GM18507 (cell line): Measurements from ENCODE around the gene GRM3.

Source experiments
- DNase-seq: peaks from one replicate; pipeline ENCODE4 v3.0.0; 2011; ENCODE audit warnings: low read depth; ENCODE audit not compliant: insufficient read length; ENCODE audit errors: extremely low spot score
- FAIRE-seq: peaks from 2 replicates; lab custom pipeline; 2011; peaks lifted over from hg19 to GRCh38; lab: Jason Lieb, UNC

GRM3 gene

DNA sequence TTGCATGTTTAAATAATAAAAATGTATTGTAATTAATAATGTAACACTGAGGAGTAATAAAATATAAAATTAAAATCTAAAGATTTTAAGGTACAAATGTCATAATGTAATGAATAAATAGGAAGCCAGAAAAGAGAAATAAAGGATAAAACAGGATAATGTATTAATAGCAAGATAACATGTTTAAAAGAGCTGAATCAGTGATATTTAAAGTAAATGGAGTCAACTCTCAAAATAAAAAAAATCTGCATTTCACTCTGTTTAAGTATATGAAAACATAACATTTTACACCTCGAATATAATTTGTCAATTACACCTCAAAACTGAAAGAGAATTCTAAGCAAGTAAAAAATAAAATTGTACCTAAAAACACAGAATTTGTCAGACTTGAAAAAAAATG lies 44.1 kb downstream of the GRM3 start:
- no peak for FAIRE-seq
- DNase-seq, result no peak

GRCh38 chr7:86689363-86689762 lies 45.7 kb downstream of the GRM3 start:
- FAIRE-seq (no peak), DNase-seq (no peak)

GRCh38 chr7:86692755-86693154 lies 49.0 kb downstream of the GRM3 start:
- no peak for DNase-seq
- FAIRE-seq, result no peak

GRCh38 chr7:86706406-86706805 lies 62.7 kb downstream of the GRM3 start:
- no peak for FAIRE-seq
- no peak for DNase-seq

- FAIRE-seq (no peak), DNase-seq (no peak)
These were observed 64.4 kb downstream of the GRM3 start for GRCh38 chr7:86708031-86708680.

GRCh38 chr7:86720306-86720705 lies 76.6 kb downstream of the GRM3 start:
- no peak for FAIRE-seq
- DNase-seq, result no peak

DNA sequence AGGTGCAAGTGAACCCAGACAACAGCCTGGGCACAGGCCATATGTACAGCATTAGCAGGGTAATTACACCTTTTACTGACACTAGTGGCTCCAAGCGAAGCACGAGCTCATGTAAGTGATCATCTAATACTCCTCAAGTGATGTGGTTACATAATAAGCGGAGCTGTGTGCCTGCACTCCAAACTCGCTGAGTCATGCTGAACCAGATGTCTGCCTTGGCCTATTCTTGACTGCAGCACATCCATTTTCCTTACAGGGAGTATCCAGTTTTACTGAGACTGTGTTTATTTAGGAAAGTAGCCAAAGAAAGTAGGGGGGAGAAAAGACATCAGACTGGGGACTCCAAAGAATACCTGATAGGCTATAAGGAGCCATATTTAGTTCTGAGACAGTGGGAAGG lies 90.1 kb downstream of the GRM3 start:
- no peak for FAIRE-seq
- no peak for DNase-seq

DNA sequence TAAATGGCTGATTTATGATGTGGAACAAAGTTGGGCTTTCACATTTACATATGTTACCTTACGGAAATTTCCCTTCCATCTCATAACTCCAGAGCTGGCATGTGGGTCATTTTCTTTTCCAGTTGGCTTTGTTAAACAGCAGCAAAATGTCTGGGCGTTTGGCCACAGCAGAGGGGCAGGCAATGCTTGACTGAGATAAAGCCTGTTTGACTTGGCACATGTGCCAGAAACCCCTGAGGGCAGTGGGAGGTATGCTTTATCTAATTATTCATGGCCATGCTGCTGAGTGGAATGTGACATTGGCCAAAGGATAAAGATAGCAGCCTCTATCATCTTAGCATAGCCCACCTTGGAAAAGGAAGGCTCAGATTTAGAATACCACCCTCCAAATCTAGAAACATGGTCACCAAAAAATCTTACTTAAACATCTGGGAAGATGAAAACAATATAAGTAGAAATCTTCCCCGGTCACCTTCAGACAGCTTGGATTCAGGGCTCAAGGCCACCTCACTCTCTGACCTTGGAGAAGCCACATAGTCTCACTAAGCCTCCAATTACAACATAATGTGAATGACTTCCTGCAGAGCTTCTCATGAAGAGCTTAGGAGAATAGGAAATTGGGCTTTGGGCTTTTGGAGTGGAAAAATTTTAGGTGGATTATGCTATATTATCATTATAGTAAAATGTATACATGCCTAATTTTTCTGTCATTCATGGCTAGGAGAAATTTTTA lies 101.5 kb downstream of the GRM3 start:
- no peak for FAIRE-seq
- DNase-seq, result no peak

- no peak for FAIRE-seq
- no peak for DNase-seq
These were observed 104.0 kb downstream of the GRM3 start for GRCh38 chr7:86747698-86748097.

GRCh38 chr7:86748201-86748600 lies 104.5 kb downstream of the GRM3 start:
- FAIRE-seq, result no peak

GRCh38 chr7:86748843-86749719 lies 105.4 kb downstream of the GRM3 start:
- no peak for DNase-seq
- no peak for FAIRE-seq

More at GRCh38 chr7:86748201-86748600, 104.5 kb downstream of the GRM3 start:
- DNase-seq, result no peak

- FAIRE-seq, result no peak
- DNase-seq, result no peak
These were observed 106.3 kb downstream of the GRM3 start for GRCh38 chr7:86749741-86750665.

GRCh38 chr7:86760236-86760635 lies 116.5 kb downstream of the GRM3 start:
- FAIRE-seq (no peak), DNase-seq (no peak)

- DNase-seq (no peak), FAIRE-seq (no peak)
These were observed 118.4 kb downstream of the GRM3 start for GRCh38 chr7:86762129-86762528.

DNA sequence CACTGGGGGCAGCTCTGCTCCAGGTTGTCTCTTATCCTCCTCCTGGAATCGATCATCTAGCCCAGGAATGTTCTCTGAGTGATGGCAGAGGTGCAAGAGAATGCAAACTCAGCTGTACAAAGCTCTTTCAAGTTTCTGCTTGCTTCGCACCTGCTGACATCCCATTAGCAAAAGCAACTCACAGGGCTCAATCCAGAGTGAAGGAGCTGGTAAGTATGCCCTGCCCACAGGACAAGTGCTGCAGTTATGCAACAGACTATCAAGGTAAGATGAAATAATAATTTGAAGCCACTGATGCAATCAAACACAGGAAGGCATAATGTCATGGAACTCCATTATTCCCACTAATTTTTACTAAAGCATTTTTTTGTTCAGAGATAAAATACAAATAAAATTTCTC lies 122.2 kb downstream of the GRM3 start:
- DNase-seq, result no peak
- FAIRE-seq, result no peak

DNA sequence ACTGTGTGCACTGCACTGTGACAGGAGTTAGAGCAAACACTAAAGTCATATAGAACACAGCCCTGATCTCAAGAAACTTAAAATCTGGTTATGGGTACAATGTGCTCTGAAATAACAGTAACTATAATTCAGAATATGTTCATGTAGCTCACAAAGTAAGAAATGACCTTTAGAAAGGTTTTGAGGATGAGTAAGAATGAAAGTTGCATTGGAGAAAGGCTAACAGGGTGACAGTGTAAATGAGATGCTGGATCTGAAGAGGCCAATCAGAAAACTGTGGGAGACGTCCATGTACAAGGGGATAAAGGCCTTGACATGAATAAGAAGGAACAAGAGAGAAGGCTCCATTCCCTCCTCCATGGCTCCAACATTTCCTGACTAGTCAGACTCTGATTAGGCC lies 124.7 kb downstream of the GRM3 start:
- DNase-seq (no peak), FAIRE-seq (no peak)

GRCh38 chr7:86768967-86769760 lies 125.5 kb downstream of the GRM3 start:
- DNase-seq (no peak), FAIRE-seq (no peak)

GRCh38 chr7:86773309-86773708 lies 129.6 kb downstream of the GRM3 start:
- no peak for DNase-seq

GRCh38 chr7:86775203-86775602 lies 131.5 kb downstream of the GRM3 start:
- FAIRE-seq, result no peak
- DNase-seq, result no peak

More at GRCh38 chr7:86773309-86773708, 129.6 kb downstream of the GRM3 start:
- FAIRE-seq, result no peak
